B cell (primary cell): ENCODE data around the gene TKT. TPM values are rescaled to one million over a fixed set of nuclear protein-coding genes. Genes with fewer than 3 reads are reported as not detected.

Experiments
- ATAC-seq: fragments of 200-7000 bp; cut with Tn5 transposase; one replicate; pipeline ENCODE4 v1.10.0; 2021; ENCODE audit warnings: low read depth, mild to moderate bottlenecking, moderate number of reproducible peaks, moderate library complexity
- CTCF ChIA-PET: fragments of 350-600 bp; sonication (Branson Sonifier 250); formaldehyde crosslinking; loops from one replicate; lab custom pipeline; 2021; ENCODE audit warnings: antibody characterized with exemption, inconsistent platforms; lab: Charles Lee
- POLR2A ChIA-PET: fragments of 350-600 bp; sonication (Branson Sonifier 250); formaldehyde crosslinking; loops from one replicate; lab custom pipeline; 2021; ENCODE audit warnings: antibody characterized with exemption; lab: Charles Lee
- DNase-seq: peaks from one replicate; pipeline ENCODE4 v3.0.0; 2013
- H2AFZ ChIP-seq: 2 replicates; pipeline ENCODE4 v1.6.1; 2012; ENCODE audit warnings: mild to moderate bottlenecking, low read depth, low read length; ENCODE audit not compliant: insufficient read depth, poor library complexity, severe bottlenecking
- H3K27ac ChIP-seq, 2 donors: 1 replicate in 1 of 2; 2 replicates in 1 of 2; pipeline ENCODE4 v1.5.1; 2012 to 2013; ENCODE audit warnings: low read length in 2 of 2, mild to moderate bottlenecking in 2 of 2, moderate library complexity in 1 of 2
- H3K27me3 ChIP-seq, 4 experiments: fragments of 200-600 bp in 1 of 4; sonication (generic) in 1 of 4; replicated peaks in 1 of 4; 1 replicate in 2 of 4; 2 replicates in 2 of 4; pipeline versions ENCODE4 v1.6.1 to v1.7.0; 2013 to 2016; ENCODE audit warnings: low read length in 3 of 4, mild to moderate bottlenecking in 2 of 4, mixed read lengths in 1 of 4, moderate library complexity in 1 of 4; ENCODE audit not compliant: insufficient read depth in 4 of 4, control insufficient read depth in 3 of 4; ENCODE audit errors: control extremely low read depth in 1 of 4
- H3K36me3 ChIP-seq, 2 experiments: replicated peaks in 1 of 2; 1 replicate in 1 of 2; 2 replicates in 1 of 2; pipeline versions ENCODE4 v1.6.1 to v1.7.1; 2013; ENCODE audit warnings: low read length in 1 of 2; ENCODE audit not compliant: insufficient read depth in 2 of 2, control insufficient read depth in 1 of 2; ENCODE audit errors: control extremely low read depth in 1 of 2, extremely low read depth in 1 of 2
- H3K4me1 ChIP-seq, 2 donors: fragments of 200-600 bp in 1 of 2; sonication (generic) in 1 of 2; 1 replicate in 1 of 2; 2 replicates in 1 of 2; pipeline versions ENCODE4 v1.5.1 to v1.6.1; 2013 to 2017; ENCODE audit warnings: low read length in 2 of 2; ENCODE audit not compliant: control insufficient read depth in 2 of 2, insufficient read depth in 2 of 2
- H3K4me2 ChIP-seq: replicated peaks from 2 replicates; pipeline ENCODE3; 2012; ENCODE audit warnings: mild to moderate bottlenecking, low read depth, low read length; ENCODE audit not compliant: poor library complexity, severe bottlenecking
- H3K4me3 ChIP-seq, 5 experiments: fragments of 200-600 bp in 1 of 5; sonication (generic) in 1 of 5; 1 replicate in 3 of 5; 2 replicates in 2 of 5; pipeline versions ENCODE4 v1.5.1 to v1.7.0; 2011 to 2016; ENCODE audit warnings: low read length in 4 of 5, mild to moderate bottlenecking in 4 of 5, low read depth in 2 of 5, control low read depth in 1 of 5, moderate library complexity in 1 of 5; ENCODE audit not compliant: insufficient read depth in 1 of 5; ENCODE audit errors: control extremely low read depth in 1 of 5, extremely low read depth in 1 of 5
- H3K79me2 ChIP-seq: fragments of 200-600 bp; sonication (generic); one replicate; pipeline ENCODE4 v1.6.0; 2016; ENCODE audit warnings: low read length; ENCODE audit not compliant: control insufficient read depth, insufficient read depth
- H3K9ac ChIP-seq: fragments of 200-600 bp; sonication (generic); 2 replicates; pipeline ENCODE4 v1.6.1; 2017; ENCODE audit warnings: mild to moderate bottlenecking, low read length, moderate library complexity
- H3K9me3 ChIP-seq, 3 donors: one replicate each; pipeline versions ENCODE4 v1.6.1 to v1.7.1; 2013; ENCODE audit warnings: low read length in 2 of 3; ENCODE audit not compliant: control insufficient read depth in 2 of 3, insufficient read depth in 1 of 3; ENCODE audit errors: control extremely low read depth in 1 of 3
- H4K20me1 ChIP-seq: 2 replicates; pipeline ENCODE4 v1.6.0; 2012; ENCODE audit warnings: mild to moderate bottlenecking, low read length; ENCODE audit not compliant: insufficient read depth, control insufficient read depth, poor library complexity, severe bottlenecking
- H3K27ac Mint-ChIP-seq: one replicate; pipeline ENCODE4 v1.8.0; 2021; ENCODE audit warnings: mixed read lengths
- H3K27me3 Mint-ChIP-seq: one replicate; pipeline ENCODE4 v1.8.0; 2021; ENCODE audit warnings: mixed read lengths
- H3K4me1 Mint-ChIP-seq: one replicate; pipeline ENCODE4 v1.8.0; 2021; ENCODE audit warnings: mixed read lengths
- H3K4me3 Mint-ChIP-seq: one replicate; pipeline ENCODE4 v1.8.0; 2021; ENCODE audit warnings: mixed read lengths
- H3K9me3 Mint-ChIP-seq: one replicate; pipeline ENCODE4 v1.8.0; 2022; ENCODE audit warnings: mixed read lengths; ENCODE audit not compliant: insufficient read depth
- EZH2 ChIP-seq: IDR thresholded peaks from 2 replicates; pipeline ENCODE4 v1.6.1; 2012; ENCODE audit warnings: borderline replicate concordance, low read depth, mild to moderate bottlenecking, moderate library complexity, low read length; ENCODE audit not compliant: insufficient read depth, poor library complexity, severe bottlenecking
- WGBS: methylation state at CpG from one replicate; pipeline ENCODE4 v1.1.5; 2013; ENCODE audit warnings: missing lambda C conversion rate; ENCODE audit not compliant: insufficient coverage; 5-methylcytosine and 5-hydroxymethylcytosine counted together
- intact Hi-C: fragments of 100-400 bp; cut with micrococcal nuclease; formaldehyde crosslinking; loops from one replicate; pipeline ENCODE4 v1.10.0; 2022
- polyA plus RNA-seq: library from polyadenylated mRNA; depleted of rRNA; stranded (reverse); fragments of >200 nt; gene quantifications from 2 replicates; pipeline ENCODE4 v1.2.3, GENCODE V29; 2012
- total RNA-seq, 2 donors: library from RNA; stranded (reverse); fragments of 120-200 nt in 1 of 2; gene quantifications; 1 replicate in 1 of 2; 2 replicates in 1 of 2; pipeline versions ENCODE4 v1.2.3 to v1.2.4, GENCODE V29; 2013 to 2022
- TF ChIP-seq, protein P1 (sequence below): fragments of 200-600 bp; IDR thresholded peaks from one replicate; pipeline ENCODE4 v1.8.0; 2022; ENCODE audit warnings: antibody characterized with exemption, mild to moderate bottlenecking

Gene TKT
- total and polyA plus RNA-seq, 2 donors (not counting 1 experiment from before 2014, with no cell fraction given) = 69.5 to 81.0 TPM

DNA sequence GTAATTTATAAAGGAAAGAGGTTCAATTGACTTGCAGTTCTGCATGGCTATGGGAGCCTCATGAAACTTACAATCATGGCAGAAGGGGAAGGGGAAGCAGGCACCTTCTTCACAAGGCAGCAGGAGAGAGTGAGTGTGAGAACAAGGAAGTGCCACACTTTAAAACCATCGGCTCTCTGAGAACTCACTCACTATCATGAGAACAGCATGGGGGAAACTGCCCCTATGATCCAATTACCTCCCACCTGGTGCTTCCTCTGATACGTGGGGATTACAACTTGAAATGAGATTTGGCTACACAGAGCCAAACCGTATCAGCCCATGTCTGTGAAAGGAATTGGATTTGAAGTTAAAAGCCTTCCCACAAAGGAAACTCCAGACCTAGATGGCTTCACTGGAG lies 39.1 kb downstream of the TKT start:
- WGBS = no CpG with 5 or more reads among the region's 3 CpGs
- Histone ChIP-seq H3K79me2 (no peaks in the 10 kb centered on the region), H3K36me3 (no peaks in the 10 kb centered on the region), H3K27ac (no peak overlapping the region), H3K9ac (no peak overlapping the region), H3K27me3 (no peaks in the 10 kb centered on the region), H3K9me3 (peaks cover 0 to 10% (median 0%) of the 10 kb centered on the region in 3 donors), H4K20me1 (no peaks in the 10 kb centered on the region), H3K4me2 (no peak overlapping the region), H2AFZ (no peak overlapping the region), H3K4me3 (no peak overlapping the region), H3K4me1 (peaks cover 0 to 7% of the 10 kb centered on the region in 2 donors)
- DNase-seq (no peak), ATAC-seq (no peak)
- intact Hi-C loops = no loop called here
- Mint-ChIP-seq H3K9me3 (no peaks in the 10 kb centered on the region), H3K27ac (no peak overlapping the region), H3K27me3 (no peaks in the 10 kb centered on the region), H3K4me1 (peaks cover 13% of the 10 kb centered on the region), H3K4me3 (no peak overlapping the region)
- TF ChIP-seq, protein P1, sequence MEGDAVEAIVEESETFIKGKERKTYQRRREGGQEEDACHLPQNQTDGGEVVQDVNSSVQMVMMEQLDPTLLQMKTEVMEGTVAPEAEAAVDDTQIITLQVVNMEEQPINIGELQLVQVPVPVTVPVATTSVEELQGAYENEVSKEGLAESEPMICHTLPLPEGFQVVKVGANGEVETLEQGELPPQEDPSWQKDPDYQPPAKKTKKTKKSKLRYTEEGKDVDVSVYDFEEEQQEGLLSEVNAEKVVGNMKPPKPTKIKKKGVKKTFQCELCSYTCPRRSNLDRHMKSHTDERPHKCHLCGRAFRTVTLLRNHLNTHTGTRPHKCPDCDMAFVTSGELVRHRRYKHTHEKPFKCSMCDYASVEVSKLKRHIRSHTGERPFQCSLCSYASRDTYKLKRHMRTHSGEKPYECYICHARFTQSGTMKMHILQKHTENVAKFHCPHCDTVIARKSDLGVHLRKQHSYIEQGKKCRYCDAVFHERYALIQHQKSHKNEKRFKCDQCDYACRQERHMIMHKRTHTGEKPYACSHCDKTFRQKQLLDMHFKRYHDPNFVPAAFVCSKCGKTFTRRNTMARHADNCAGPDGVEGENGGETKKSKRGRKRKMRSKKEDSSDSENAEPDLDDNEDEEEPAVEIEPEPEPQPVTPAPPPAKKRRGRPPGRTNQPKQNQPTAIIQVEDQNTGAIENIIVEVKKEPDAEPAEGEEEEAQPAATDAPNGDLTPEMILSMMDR = no peak
- TF ChIP-seq EZH2 = no peak
- CTCF ChIA-PET = interaction anchor here (0.6 to 1.8 kb wide), 2 partner anchors 20 to 88 kb away, joined by 3 to 6 read pairs; no protein-coding TSS in a partner anchor
- POLR2A ChIA-PET = no interaction called here

DNA sequence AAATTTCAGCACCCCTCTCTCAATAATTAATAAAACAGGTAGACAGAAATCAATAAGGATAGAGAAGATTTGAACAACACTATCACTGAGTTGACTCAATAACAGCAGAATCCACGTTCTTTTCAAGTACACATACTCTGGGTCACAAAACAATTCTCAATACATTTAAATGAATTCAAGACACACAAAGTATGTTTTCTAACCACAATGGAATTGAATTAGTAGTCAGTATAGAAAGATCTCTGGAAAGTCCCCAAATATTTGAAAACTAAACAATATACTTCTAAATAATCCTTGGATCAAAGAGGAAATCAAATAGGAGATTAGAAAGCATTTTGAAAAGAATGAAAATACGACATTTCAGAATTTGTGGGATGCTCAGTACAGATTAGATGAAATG lies 40.0 kb downstream of the TKT start:
- ATAC-seq (no peak), DNase-seq (no peak)
- no peaks in the 10 kb centered on the region for H3K36me3 ChIP-seq
- no peaks in the 10 kb centered on the region for H3K27me3 Mint-ChIP-seq
- H3K4me3 ChIP-seq = no peak overlapping the region
- H3K4me2 ChIP-seq = no peak overlapping the region
- H3K27me3 ChIP-seq = no peaks in the 10 kb centered on the region
- no peaks in the 10 kb centered on the region for H3K9me3 Mint-ChIP-seq
- H3K27ac Mint-ChIP-seq = no peak overlapping the region
- H3K4me1 ChIP-seq = peaks cover 0 to 7% of the 10 kb centered on the region in 2 donors
- H4K20me1 ChIP-seq = no peaks in the 10 kb centered on the region
- no peak for TF ChIP-seq EZH2
- TF ChIP-seq, protein P1 = no peak
- no CpG with 5 or more reads among the region's 2 CpGs for WGBS
- intact Hi-C loops = no loop called here
- no peak overlapping the region for H3K4me3 Mint-ChIP-seq
- peaks cover 0 to 8% (median 0%) of the 10 kb centered on the region in 3 donors for H3K9me3 ChIP-seq
- no peaks in the 10 kb centered on the region for H3K79me2 ChIP-seq
- H3K27ac ChIP-seq = no peak overlapping the region
- H3K9ac ChIP-seq = no peak overlapping the region
- ChIA-PET POLR2A (no interaction called here), CTCF (interaction anchor here (1.6 kb wide), 1 partner anchor 101 kb away, joined by 3 read pairs; no protein-coding TSS in a partner anchor)
- H3K4me1 Mint-ChIP-seq = peaks cover 13% of the 10 kb centered on the region
- H2AFZ ChIP-seq = no peak overlapping the region
